Neuron (in vitro differentiated cells): Measurements from ENCODE around the gene MRM3.

Source experiments
- H2AFZ ChIP-seq: one replicate; pipeline ENCODE4 v1.6.1; 2013; ENCODE audit warnings: low read depth, mild to moderate bottlenecking, inconsistent platforms, low read length, moderate library complexity
- H3K27me3 ChIP-seq: one replicate; pipeline ENCODE4 v1.6.1; 2013; ENCODE audit warnings: low read length; ENCODE audit not compliant: insufficient read depth
- H3K36me3 ChIP-seq: one replicate; pipeline ENCODE4 v1.6.1; 2013; ENCODE audit warnings: low read length; ENCODE audit not compliant: insufficient read depth
- H3K4me1 ChIP-seq: one replicate; pipeline ENCODE4 v1.6.1; 2013; ENCODE audit warnings: low read length; ENCODE audit not compliant: insufficient read depth
- H3K4me3 ChIP-seq: 2 replicates; pipeline ENCODE4 v1.5.1; 2013; ENCODE audit warnings: mild to moderate bottlenecking, low read length, moderate library complexity
- H3K9me3 ChIP-seq: one replicate; pipeline ENCODE4 v1.6.1; 2013; ENCODE audit warnings: low read length

MRM3 gene

GRCh38 chr17:794876-795275 lies 12.7 kb downstream of the MRM3 start:
- H2AFZ ChIP-seq: no peak overlapping the region
- no peaks in the 10 kb centered on the region for H3K9me3 ChIP-seq
- no peak overlapping the region for H3K4me3 ChIP-seq
- H3K27me3 ChIP-seq: no peaks in the 10 kb centered on the region
- peaks cover 46% of the 10 kb centered on the region for H3K36me3 ChIP-seq
- peaks cover 12% of the 10 kb centered on the region for H3K4me1 ChIP-seq

- no peak overlapping the region for H3K4me3 ChIP-seq
- H3K36me3 ChIP-seq: peaks cover 46% of the 10 kb centered on the region
Observed at GRCh38 chr17:795276-795675, 13.1 kb downstream of the MRM3 start.

GRCh38 chr17:795721-796120 lies 13.6 kb downstream of the MRM3 start:
- no peak overlapping the region for H3K4me3 ChIP-seq
- H3K9me3 ChIP-seq: no peaks in the 10 kb centered on the region
- peaks cover 12% of the 10 kb centered on the region for H3K4me1 ChIP-seq
- H2AFZ ChIP-seq: no peak overlapping the region
- peaks cover 49% of the 10 kb centered on the region for H3K36me3 ChIP-seq
- H3K27me3 ChIP-seq: no peaks in the 10 kb centered on the region

More at GRCh38 chr17:795276-795675, 13.1 kb downstream of the MRM3 start:
- H2AFZ ChIP-seq: no peak overlapping the region
- no peaks in the 10 kb centered on the region for H3K9me3 ChIP-seq
- H3K27me3 ChIP-seq: no peaks in the 10 kb centered on the region
- H3K4me1 ChIP-seq: peaks cover 12% of the 10 kb centered on the region

GRCh38 chr17:796609-797008 lies 14.5 kb downstream of the MRM3 start:
- Histone ChIP-seq H2AFZ (no peak overlapping the region), H3K4me1 (peaks cover 12% of the 10 kb centered on the region), H3K27me3 (no peaks in the 10 kb centered on the region), H3K36me3 (peaks cover 51% of the 10 kb centered on the region), H3K4me3 (no peak overlapping the region), H3K9me3 (no peaks in the 10 kb centered on the region)

GRCh38 chr17:797236-797840 lies 15.2 kb downstream of the MRM3 start:
- H3K36me3 ChIP-seq: peaks cover 51% of the 10 kb centered on the region

GRCh38 chr17:798246-798645 lies 16.1 kb downstream of the MRM3 start:
- Histone ChIP-seq H3K4me1 (peaks cover 16% of the 10 kb centered on the region), H3K9me3 (no peaks in the 10 kb centered on the region), H3K36me3 (peaks cover 50% of the 10 kb centered on the region), H3K4me3 (no peak overlapping the region), H3K27me3 (no peaks in the 10 kb centered on the region), H2AFZ (no peak overlapping the region)

More at GRCh38 chr17:797236-797840, 15.2 kb downstream of the MRM3 start:
- Histone ChIP-seq H3K9me3 (no peaks in the 10 kb centered on the region), H2AFZ (no peak overlapping the region), H3K4me1 (peaks cover 12% of the 10 kb centered on the region), H3K4me3 (no peak overlapping the region), H3K27me3 (no peaks in the 10 kb centered on the region)

GRCh38 chr17:799261-799660 lies 17.1 kb downstream of the MRM3 start:
- H3K27me3 ChIP-seq: no peaks in the 10 kb centered on the region
- peaks cover 51% of the 10 kb centered on the region for H3K36me3 ChIP-seq
- peaks cover 26% of the 10 kb centered on the region for H3K4me1 ChIP-seq
- no peaks in the 10 kb centered on the region for H3K9me3 ChIP-seq
- H2AFZ ChIP-seq: no peak overlapping the region
- H3K4me3 ChIP-seq: no peak overlapping the region

- Histone ChIP-seq H3K4me3 (no peak overlapping the region), H2AFZ (no peak overlapping the region), H3K4me1 (peaks cover 24% of the 10 kb centered on the region), H3K36me3 (peaks cover 51% of the 10 kb centered on the region), H3K9me3 (no peaks in the 10 kb centered on the region), H3K27me3 (no peaks in the 10 kb centered on the region)
Observed at GRCh38 chr17:800446-801242, 18.5 kb downstream of the MRM3 start.

GRCh38 chr17:801660-802059 lies 19.5 kb downstream of the MRM3 start:
- peaks cover 44% of the 10 kb centered on the region for H3K36me3 ChIP-seq
- H3K27me3 ChIP-seq: no peaks in the 10 kb centered on the region
- no peaks in the 10 kb centered on the region for H3K9me3 ChIP-seq
- no peak overlapping the region for H2AFZ ChIP-seq
- peaks cover 28% of the 10 kb centered on the region for H3K4me1 ChIP-seq
- H3K4me3 ChIP-seq: no peak overlapping the region

GRCh38 chr17:802481-802880 lies 20.3 kb downstream of the MRM3 start:
- Histone ChIP-seq H3K36me3 (peaks cover 36% of the 10 kb centered on the region), H2AFZ (no peak overlapping the region), H3K4me1 (peaks cover 29% of the 10 kb centered on the region), H3K9me3 (no peaks in the 10 kb centered on the region), H3K27me3 (no peaks in the 10 kb centered on the region), H3K4me3 (no peak overlapping the region)

GRCh38 chr17:802901-803881 lies 21.0 kb downstream of the MRM3 start:
- H3K4me1 ChIP-seq: peaks cover 29% of the 10 kb centered on the region
- no peaks in the 10 kb centered on the region for H3K9me3 ChIP-seq
- H3K4me3 ChIP-seq: no peak overlapping the region
- H3K27me3 ChIP-seq: no peaks in the 10 kb centered on the region
- no peak overlapping the region for H2AFZ ChIP-seq
- H3K36me3 ChIP-seq: peaks cover 36% of the 10 kb centered on the region

GRCh38 chr17:804541-805435 lies 22.6 kb downstream of the MRM3 start:
- peaks cover 30% of the 10 kb centered on the region for H3K36me3 ChIP-seq
- H3K4me1 ChIP-seq: peaks cover 29% of the 10 kb centered on the region
- H2AFZ ChIP-seq: no peak overlapping the region
- no peak overlapping the region for H3K4me3 ChIP-seq
- no peaks in the 10 kb centered on the region for H3K9me3 ChIP-seq
- no peaks in the 10 kb centered on the region for H3K27me3 ChIP-seq
